Transverse colon (tissue), 4 donors: ENCODE data around the gene CLEC2D.
"Not testable (repeated sequence)": the region's sequence is repeated elsewhere in the genome, so short reads cannot be mapped to it uniquely, and the experiment has no call there.

Experiments used
- CTCF ChIP-seq, 5 experiments: fragments of 200-600 bp in 3 of 5; fragments of 450-650 bp in 2 of 5; sonication (generic) in 3 of 5; IDR thresholded peaks; 1 replicate in 2 of 5; 2 replicates in 3 of 5; pipeline ENCODE4 v1.5.1; 2016 to 2017; ENCODE audit warnings: antibody characterized with exemption in 5 of 5, inconsistent platforms in 3 of 5, mild to moderate bottlenecking in 2 of 5, moderate library complexity in 1 of 5
- POLR2AphosphoS5 ChIP-seq, 3 donors: sonication (generic); formaldehyde crosslinking; IDR thresholded peaks; one replicate each; pipeline ENCODE4 v1.6.1; 2016; ENCODE audit warnings: antibody characterized with exemption in 3 of 3

GRCh38 chr12:9695150-9695549 is 25.6 kb downstream of the CLEC2D start:
- not testable (repeated sequence) for TF ChIP-seq CTCF, POLR2AphosphoS5 (IDR thresholded peaks at IDR 0.05)
